ENCODE data around the gene PIP4K2A.

DNA sequence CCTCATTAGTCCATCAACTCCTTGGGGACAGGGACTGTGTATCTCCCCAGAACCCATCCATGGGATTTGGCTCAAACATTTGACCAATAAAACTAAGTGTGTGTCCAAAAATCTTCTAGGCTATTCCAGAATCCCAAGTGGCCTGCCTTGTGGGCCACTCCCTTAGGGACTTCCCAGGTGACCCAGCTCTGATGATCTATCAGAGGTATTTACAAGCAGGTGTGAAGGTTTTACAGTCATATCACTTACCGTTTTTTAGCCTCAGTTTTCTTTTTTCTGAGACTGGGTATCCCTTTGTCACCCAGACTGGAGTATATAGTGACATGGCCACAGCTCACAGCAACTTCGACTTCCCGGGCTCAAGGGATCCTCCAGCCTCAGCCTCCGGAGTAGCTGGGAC, 64.4 kb downstream of the PIP4K2A start:
- TF ChIP-seq, protein P1, sequence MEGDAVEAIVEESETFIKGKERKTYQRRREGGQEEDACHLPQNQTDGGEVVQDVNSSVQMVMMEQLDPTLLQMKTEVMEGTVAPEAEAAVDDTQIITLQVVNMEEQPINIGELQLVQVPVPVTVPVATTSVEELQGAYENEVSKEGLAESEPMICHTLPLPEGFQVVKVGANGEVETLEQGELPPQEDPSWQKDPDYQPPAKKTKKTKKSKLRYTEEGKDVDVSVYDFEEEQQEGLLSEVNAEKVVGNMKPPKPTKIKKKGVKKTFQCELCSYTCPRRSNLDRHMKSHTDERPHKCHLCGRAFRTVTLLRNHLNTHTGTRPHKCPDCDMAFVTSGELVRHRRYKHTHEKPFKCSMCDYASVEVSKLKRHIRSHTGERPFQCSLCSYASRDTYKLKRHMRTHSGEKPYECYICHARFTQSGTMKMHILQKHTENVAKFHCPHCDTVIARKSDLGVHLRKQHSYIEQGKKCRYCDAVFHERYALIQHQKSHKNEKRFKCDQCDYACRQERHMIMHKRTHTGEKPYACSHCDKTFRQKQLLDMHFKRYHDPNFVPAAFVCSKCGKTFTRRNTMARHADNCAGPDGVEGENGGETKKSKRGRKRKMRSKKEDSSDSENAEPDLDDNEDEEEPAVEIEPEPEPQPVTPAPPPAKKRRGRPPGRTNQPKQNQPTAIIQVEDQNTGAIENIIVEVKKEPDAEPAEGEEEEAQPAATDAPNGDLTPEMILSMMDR (IDR thresholded peaks at IDR 0.05): no peak
- TF ChIP-seq POLR2AphosphoS5 (IDR thresholded peaks at IDR 0.05) (no peak), POLR2A (IDR thresholded peaks at IDR 0.05) (no peak), EP300 (IDR thresholded peaks at IDR 0.05) (no peak)
